Ovary (tissue), 9 donors: ENCODE data around the gene C16orf96. TPM values are rescaled to one million over a fixed set of nuclear protein-coding genes. Genes with fewer than 3 reads are reported as not detected.
"Not testable (repeated sequence)": the region's sequence is repeated elsewhere in the genome, so short reads cannot be mapped to it uniquely, and the experiment has no call there.

Experiments used
- DNase-seq, 5 donors: peaks; one replicate each; pipeline ENCODE4 v3.0.0-alpha.2; 2019 to 2020
- H3K27ac ChIP-seq, 2 donors: fragments of 200-600 bp; one replicate each; pipeline versions ENCODE4 v1.5.1 to v1.8.0; 2019 to 2022
- H3K27me3 ChIP-seq: fragments of 200-600 bp; one replicate; pipeline ENCODE4 v1.8.0; 2022
- H3K36me3 ChIP-seq: fragments of 200-600 bp; sonication (generic); one replicate; pipeline ENCODE4 v1.5.1; 2019
- H3K4me1 ChIP-seq: one replicate; pipeline ENCODE4 v1.8.1; 2013; ENCODE audit warnings: mild to moderate bottlenecking, moderate library complexity; ENCODE audit not compliant: insufficient read depth
- H3K4me3 ChIP-seq: fragments of 200-600 bp; sonication (generic); one replicate; pipeline ENCODE4 v1.5.1; 2017
- H3K9me3 ChIP-seq, 2 donors: fragments of 200-600 bp in 1 of 2; sonication (generic) in 1 of 2; one replicate each; pipeline versions ENCODE4 v1.5.1 to v1.8.1; 2013 to 2019; ENCODE audit warnings: mild to moderate bottlenecking in 1 of 2, moderate library complexity in 1 of 2
- EP300 ChIP-seq: sonication (generic); formaldehyde crosslinking; IDR thresholded peaks from one replicate; pipeline ENCODE4 v1.6.1; 2017; ENCODE audit warnings: antibody characterized with exemption
- POLR2A ChIP-seq: fragments of 450-650 bp; IDR thresholded peaks from one replicate; pipeline ENCODE4 v1.6.1; 2017; ENCODE audit warnings: antibody characterized with exemption, mild to moderate bottlenecking, moderate library complexity
- WGBS, 3 donors: extraction: QIAGEN DNeasy Blood & Tissue Kit in 1 of 3; methylation state at CpG; one replicate each; pipeline versions ENCODE4 v1.1.5 to v1.1.7; 2013 to 2017; 5-methylcytosine and 5-hydroxymethylcytosine counted together
- intact Hi-C, 4 donors: fragments of 100-400 bp; cut with DNase I; formaldehyde crosslinking; loops; one replicate each; pipeline versions ENCODE4 v1.11.0 to v1.15.1; 2022 to 2023
- polyA plus RNA-seq, 2 donors: library from polyadenylated mRNA; stranded (reverse); fragments of 200-250 nt in 1 of 2; fragments of 350-450 nt in 1 of 2; fragmentation: Illumina TruSeq in 1 of 2; extraction: RNeasy Lipid Tissue Mini Kit (QIAGEN cat#74804) in 1 of 2; gene quantifications; one replicate each; pipeline ENCODE4 v1.2.3, GENCODE V29; 2013 to 2014
- total RNA-seq, 7 donors: library from RNA; depleted of rRNA in 2 of 7; stranded (reverse); fragments of >200 nt in 2 of 7; fragmentation: NEBNext Ultra II Directional in 3 of 7; extraction: Animal tissue kit (Norgen Biotek cat#: 25700) in 3 of 7; gene quantifications; one replicate each; pipeline versions ENCODE4 v1.1.0 to v1.2.4, GENCODE V29; 2016 to 2023
- TF ChIP-seq, protein P1 (sequence below), 3 donors: fragments of 450-650 bp in 2 of 3; fragments of 200-600 bp in 1 of 3; IDR thresholded peaks; one replicate each; pipeline versions ENCODE4 v1.5.1 to v1.8.0; 2016 to 2022; ENCODE audit warnings: antibody characterized with exemption in 3 of 3, mild to moderate bottlenecking in 1 of 3
- donor health status: DM: no; HTN: no; CAD: no; lungs with moderate emphysema.
- donor health status: DM: no; HTN: no; CAD: no.
- donor health status: Bipolar disorder and iron deficiency.
- donor health status: DM: yes; HTN: yes; CAD: no.
- donor health status: DM: no; HTN: no; CAD: no.
- donor health status: DM: yes; HTN: yes; CAD: no.

The C16orf96 gene
- total and polyA plus RNA-seq, 9 donors: 0.07 to 0.30 (median 0.12) TPM

DNA sequence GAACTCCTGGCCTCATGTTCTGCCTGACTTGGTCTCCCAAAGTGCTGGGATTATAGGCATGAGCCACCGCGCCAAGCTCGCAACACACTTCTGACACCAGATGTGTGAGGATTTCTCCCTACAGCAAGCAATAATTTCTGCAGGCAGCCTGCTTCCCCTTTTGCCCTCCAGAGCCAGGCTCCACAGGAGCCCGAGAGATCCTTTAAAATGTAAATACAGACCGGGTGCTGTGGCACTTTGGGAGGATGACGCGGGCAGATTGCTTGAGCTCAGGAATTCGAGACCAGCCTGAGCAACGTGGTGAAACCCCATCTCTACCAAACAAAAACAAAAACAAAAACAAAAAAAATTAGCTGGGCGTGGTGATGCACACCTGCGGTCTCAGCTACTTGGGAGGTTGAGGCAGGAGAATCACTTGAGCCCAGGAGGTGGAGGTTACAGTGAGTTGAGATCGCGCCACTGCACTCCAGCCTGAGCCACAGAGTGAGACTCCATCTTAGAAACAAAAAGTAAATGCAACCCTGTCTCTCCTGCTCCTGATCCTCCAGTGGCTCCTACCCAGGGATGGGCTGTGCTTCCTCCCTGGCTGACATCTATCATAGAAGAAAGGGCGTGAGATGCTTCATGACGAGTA lies 14.7 kb downstream of the C16orf96 start:
- TF ChIP-seq EP300 (no peak), POLR2A (no peak)
- TF ChIP-seq, protein P1, sequence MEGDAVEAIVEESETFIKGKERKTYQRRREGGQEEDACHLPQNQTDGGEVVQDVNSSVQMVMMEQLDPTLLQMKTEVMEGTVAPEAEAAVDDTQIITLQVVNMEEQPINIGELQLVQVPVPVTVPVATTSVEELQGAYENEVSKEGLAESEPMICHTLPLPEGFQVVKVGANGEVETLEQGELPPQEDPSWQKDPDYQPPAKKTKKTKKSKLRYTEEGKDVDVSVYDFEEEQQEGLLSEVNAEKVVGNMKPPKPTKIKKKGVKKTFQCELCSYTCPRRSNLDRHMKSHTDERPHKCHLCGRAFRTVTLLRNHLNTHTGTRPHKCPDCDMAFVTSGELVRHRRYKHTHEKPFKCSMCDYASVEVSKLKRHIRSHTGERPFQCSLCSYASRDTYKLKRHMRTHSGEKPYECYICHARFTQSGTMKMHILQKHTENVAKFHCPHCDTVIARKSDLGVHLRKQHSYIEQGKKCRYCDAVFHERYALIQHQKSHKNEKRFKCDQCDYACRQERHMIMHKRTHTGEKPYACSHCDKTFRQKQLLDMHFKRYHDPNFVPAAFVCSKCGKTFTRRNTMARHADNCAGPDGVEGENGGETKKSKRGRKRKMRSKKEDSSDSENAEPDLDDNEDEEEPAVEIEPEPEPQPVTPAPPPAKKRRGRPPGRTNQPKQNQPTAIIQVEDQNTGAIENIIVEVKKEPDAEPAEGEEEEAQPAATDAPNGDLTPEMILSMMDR (IDR thresholded peaks at IDR 0.05): no peak
- no peak overlapping the region for H3K4me3 ChIP-seq
- no peaks in the 10 kb centered on the region for H3K9me3 ChIP-seq
- intact Hi-C loops: no loop called here
- no peak overlapping the region for H3K27ac ChIP-seq
- H3K4me1 ChIP-seq: no peaks in the 10 kb centered on the region
- H3K27me3 ChIP-seq: no peaks in the 10 kb centered on the region
- 79 to 82% (median 80%) methylated on average over 15 of the region's 15 CpGs for WGBS, 3 donors
- H3K36me3 ChIP-seq: no peaks in the 10 kb centered on the region
- no peak for DNase-seq

DNA sequence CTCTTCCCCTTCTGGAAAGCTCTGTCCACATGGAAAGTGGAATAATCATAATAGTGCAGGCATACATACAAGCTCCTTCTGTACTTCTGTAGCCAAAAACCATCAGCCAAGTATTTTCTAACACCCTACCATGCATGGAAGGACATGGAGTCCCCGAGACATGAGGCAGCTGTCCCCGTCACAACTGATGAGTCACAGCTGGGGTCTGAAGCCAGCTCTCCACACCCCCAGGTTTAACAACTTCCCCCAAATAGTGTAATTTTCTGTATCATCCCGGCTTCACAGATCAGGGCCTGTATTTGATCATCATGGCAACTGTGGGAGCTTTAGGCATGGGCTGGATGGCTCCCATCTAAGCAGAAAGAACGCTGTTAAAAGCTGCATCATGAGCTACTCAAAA lies 16.6 kb downstream of the C16orf96 start:
- H3K4me1 ChIP-seq: no peaks in the 10 kb centered on the region
- no peak overlapping the region for H3K4me3 ChIP-seq
- H3K36me3 ChIP-seq: no peaks in the 10 kb centered on the region
- H3K27me3 ChIP-seq: no peaks in the 10 kb centered on the region
- TF ChIP-seq POLR2A (no peak), EP300 (no peak)
- TF ChIP-seq, protein P1 (IDR thresholded peaks at IDR 0.05): no peak
- intact Hi-C loops: no loop called here
- 26 to 44% (median 37%) methylated on average over 4 of the region's 4 CpGs for WGBS, 3 donors
- no peak overlapping the region for H3K27ac ChIP-seq
- DNase-seq: peak in 1 of 5 donors; percentile 24
- H3K9me3 ChIP-seq: no peaks in the 10 kb centered on the region

DNA sequence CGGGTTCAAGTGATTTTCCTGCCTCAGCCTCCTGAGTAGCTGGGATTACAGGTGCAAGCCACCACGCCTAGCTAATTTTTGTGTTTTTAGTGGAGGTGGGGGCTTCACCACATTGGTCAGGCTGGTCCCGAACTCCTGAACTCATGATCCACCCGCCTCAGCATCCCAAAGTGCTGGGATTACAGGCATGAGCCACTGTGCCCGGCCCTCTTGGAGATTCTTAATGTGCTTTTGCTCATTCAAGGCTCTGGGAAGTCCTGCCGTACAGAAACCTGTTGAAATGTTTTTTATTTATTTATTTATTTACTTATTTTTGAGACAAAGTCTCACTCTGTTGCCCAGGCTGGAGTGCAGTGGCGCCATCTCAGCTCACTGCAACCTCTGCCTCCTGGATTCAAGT lies 17.8 kb downstream of the C16orf96 start:
- WGBS, 3 donors: 79 to 83% (median 80%) methylated on average over 7 of the region's 7 CpGs

DNA sequence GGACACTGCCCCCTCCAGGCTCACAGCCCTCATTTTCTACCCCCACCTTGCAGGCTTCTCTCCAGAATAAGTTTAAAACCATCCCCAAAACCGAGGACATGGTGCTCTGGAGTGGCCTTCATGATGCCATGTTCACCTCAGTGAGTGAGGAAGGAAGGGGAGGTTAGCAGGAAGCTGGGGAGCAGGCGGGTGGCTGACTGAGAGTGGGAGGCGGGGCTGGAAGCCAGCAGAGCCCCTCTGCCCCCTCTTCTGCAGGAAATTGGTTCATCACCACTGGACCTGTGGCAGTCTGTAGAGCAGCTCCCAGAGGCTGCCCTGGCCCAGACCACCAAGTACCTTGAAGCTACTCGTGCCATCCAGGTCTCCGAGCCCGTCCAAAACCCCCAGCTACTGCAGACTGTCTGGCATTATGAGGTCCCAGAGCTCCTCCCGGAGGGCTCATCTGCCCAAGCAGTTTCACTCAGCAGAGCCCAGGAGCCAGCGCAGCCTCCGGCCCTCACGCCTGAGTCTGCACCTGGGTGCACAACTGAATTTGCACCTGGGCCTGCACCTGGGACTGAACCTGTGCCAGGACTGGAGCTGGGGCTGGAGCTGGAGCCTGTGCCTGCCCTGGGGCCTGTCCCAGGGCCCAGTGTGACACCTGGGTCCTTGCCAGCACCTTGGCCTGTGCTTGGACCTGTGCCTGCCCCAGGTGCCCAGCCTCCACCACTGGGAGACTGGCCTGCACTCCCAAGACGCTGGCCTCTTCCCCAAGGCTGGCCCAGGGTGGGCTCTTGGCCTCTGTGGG lies 19.0 kb downstream of the C16orf96 start:
- Histone ChIP-seq H3K4me3 (no peak overlapping the region), H3K27ac (no peak overlapping the region), H3K36me3 (no peaks in the 10 kb centered on the region), H3K9me3 (no peaks in the 10 kb centered on the region), H3K27me3 (no peaks in the 10 kb centered on the region), H3K4me1 (no peaks in the 10 kb centered on the region)
- no peak for DNase-seq
- TF ChIP-seq EP300 (no peak), POLR2A (no peak)
- TF ChIP-seq, protein P1 (IDR thresholded peaks at IDR 0.05): no peak
- intact Hi-C loops: no loop called here
- whole genome bisulfite sequencing, 3 donors: 81 to 83% (median 82%) methylated on average over 8 to 11 of the region's 11 CpGs

More for the DNA sequence above, 17.8 kb downstream of the C16orf96 start:
- H3K9me3 ChIP-seq, H3K36me3 ChIP-seq, H3K27me3 ChIP-seq, H3K4me3 ChIP-seq, intact Hi-C loops, DNase-seq, H3K27ac ChIP-seq, H3K4me1 ChIP-seq: not testable (repeated sequence)

DNA sequence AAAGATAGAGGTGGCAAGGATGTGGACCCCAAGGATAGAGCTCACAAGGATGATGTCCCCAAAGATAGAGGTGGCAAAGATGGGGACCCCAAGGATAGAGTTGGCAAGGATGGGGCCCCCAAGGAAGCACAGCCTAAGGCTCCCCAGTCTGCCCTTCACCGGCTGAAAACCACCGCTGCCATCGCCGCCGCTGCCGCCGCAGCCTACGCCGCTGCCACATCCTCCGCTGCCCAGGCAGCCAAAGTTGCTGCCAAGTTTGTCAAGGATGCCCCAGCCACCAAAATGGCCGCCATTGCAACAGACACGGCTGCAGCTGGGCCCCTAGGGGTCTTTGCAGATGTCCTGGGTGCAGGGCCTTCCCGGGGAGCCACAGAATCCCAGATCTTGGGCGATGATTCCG lies 19.9 kb downstream of the C16orf96 start:
- no peak for DNase-seq
- no peak overlapping the region for H3K27ac ChIP-seq
- no peaks in the 10 kb centered on the region for H3K4me1 ChIP-seq
- TF ChIP-seq EP300: no peak
- 95 to 97% (median 97%) methylated on average over 15 of the region's 15 CpGs for WGBS, 3 donors
- no peaks in the 10 kb centered on the region for H3K9me3 ChIP-seq
- intact Hi-C loops: no loop called here
- no peak overlapping the region for H3K4me3 ChIP-seq
- no peaks in the 10 kb centered on the region for H3K27me3 ChIP-seq
- no peaks in the 10 kb centered on the region for H3K36me3 ChIP-seq
